Transverse colon (tissue), 4 donors: ENCODE measurements around the gene SEC16A. TPM values are rescaled to one million over a fixed set of nuclear protein-coding genes. Genes with fewer than 3 reads are reported as not detected.

ENCODE experiments used
- DNase-seq: peaks from one replicate; pipeline ENCODE4 v3.0.0-alpha.2; 2019
- H3K27ac ChIP-seq, 4 donors: fragments of 200-600 bp; sonication (generic); 2 replicates each; pipeline ENCODE4 v1.5.1; 2016 to 2018; ENCODE audit warnings: inconsistent platforms in 4 of 4
- H3K27me3 ChIP-seq: fragments of 200-600 bp; sonication (generic); 2 replicates; pipeline ENCODE4 v1.5.1; 2017; ENCODE audit warnings: inconsistent platforms
- H3K36me3 ChIP-seq, 4 donors: fragments of 200-600 bp; sonication (generic); 2 replicates each; pipeline ENCODE4 v1.5.1; 2017 to 2019; ENCODE audit warnings: inconsistent platforms in 4 of 4
- H3K4me1 ChIP-seq, 4 donors: fragments of 200-600 bp; sonication (generic); 2 replicates each; pipeline ENCODE4 v1.5.1; 2017 to 2020; ENCODE audit warnings: inconsistent platforms in 4 of 4
- H3K4me3 ChIP-seq, 4 donors: fragments of 200-600 bp; sonication (generic); 1 replicate in 1 of 4; 2 replicates in 3 of 4; pipeline versions ENCODE4 v1.5.1 to v1.6.1; 2017 to 2019; ENCODE audit warnings: inconsistent platforms in 4 of 4
- H3K9me3 ChIP-seq, 2 donors: fragments of 200-600 bp; sonication (generic); 2 replicates each; pipeline ENCODE4 v1.5.1; 2017 to 2019; ENCODE audit warnings: inconsistent platforms in 2 of 2
- CTCF ChIP-seq, 5 experiments: fragments of 200-600 bp in 3 of 5; fragments of 450-650 bp in 2 of 5; sonication (generic) in 3 of 5; IDR thresholded peaks; 1 replicate in 2 of 5; 2 replicates in 3 of 5; pipeline ENCODE4 v1.5.1; 2016 to 2017; ENCODE audit warnings: antibody characterized with exemption in 5 of 5, inconsistent platforms in 3 of 5, mild to moderate bottlenecking in 2 of 5, moderate library complexity in 1 of 5
- EP300 ChIP-seq: sonication (generic); formaldehyde crosslinking; IDR thresholded peaks from one replicate; pipeline ENCODE4 v1.6.1; 2017; ENCODE audit warnings: antibody characterized with exemption, low read depth
- POLR2A ChIP-seq: fragments of 450-650 bp; IDR thresholded peaks from one replicate; pipeline ENCODE4 v1.6.1; 2016; ENCODE audit warnings: antibody characterized with exemption, mild to moderate bottlenecking, moderate library complexity
- POLR2AphosphoS5 ChIP-seq, 3 donors: sonication (generic); formaldehyde crosslinking; IDR thresholded peaks; one replicate each; pipeline ENCODE4 v1.6.1; 2016; ENCODE audit warnings: antibody characterized with exemption in 3 of 3
- WGBS, 2 donors: methylation state at CpG; one replicate each; pipeline ENCODE4 v1.1.5; 2018; ENCODE audit warnings: low coverage in 1 of 2; 5-methylcytosine and 5-hydroxymethylcytosine counted together
- in situ Hi-C, 4 donors: fragments of 200-750 bp; cut with MboI; loops; one replicate each; pipeline versions ENCODE4 v1.15.0 to v1.15.1; 2017; ENCODE audit warnings: low sequenced_read_pairs in 3 of 4, low pct_ligation_motif_present in 1 of 4, low pct_unique_long_range_greater_than_20kb in 1 of 4
- intact Hi-C: fragments of 100-400 bp; cut with DNase I; formaldehyde crosslinking; loops from one replicate; pipeline ENCODE4 v1.15.1; 2023; ENCODE audit warnings: low total_unique reads
- total RNA-seq, 4 donors: library from RNA; depleted of rRNA; stranded (reverse); fragments of >200 nt; gene quantifications; one replicate each; pipeline ENCODE4 v1.1.0, GENCODE V29; 2016

SEC16A gene
- total RNA-seq, 4 donors from 2014 or later, result 54.1 to 75.9 (median 65.8) TPM

GRCh38 chr9:136486823-136487620 is 4.2 kb upstream of the SEC16A start:
- in situ Hi-C loops, result loop anchor here in 1 of 4 donors (10.0 kb wide), 1 partner anchor 148 kb away; no protein-coding TSS in a partner anchor
- Histone ChIP-seq H3K4me3 (no peak overlapping the region), H3K27ac (no peak overlapping the region), H3K4me1 (peaks cover 12 to 17% (median 14%) of the 10 kb centered on the region in 4 donors), H3K9me3 (no peaks in the 10 kb centered on the region), H3K27me3 (no peaks in the 10 kb centered on the region), H3K36me3 (no peaks in the 10 kb centered on the region)
- no peak for DNase-seq
- no peak for TF ChIP-seq EP300
- TF ChIP-seq CTCF (IDR thresholded peaks at IDR 0.05), result no peak
- TF ChIP-seq POLR2A, result no peak
- no peak for TF ChIP-seq POLR2AphosphoS5 (IDR thresholded peaks at IDR 0.05)
- intact Hi-C loops, result no loop called here
- 88% methylated on average over 18 of the region's 18 CpGs; no CpG with 5 or more reads in 1 of the 2 donors for WGBS, 2 donors

GRCh38 chr9:136486131-136486530 is 3.3 kb upstream of the SEC16A start:
- 93% methylated on average over 7 of the region's 7 CpGs; no CpG with 5 or more reads in 1 of the 2 donors for WGBS, 2 donors
- H3K27me3 ChIP-seq, result no peaks in the 10 kb centered on the region
- no peaks in the 10 kb centered on the region for H3K36me3 ChIP-seq
- no peak overlapping the region for H3K27ac ChIP-seq
- intact Hi-C loops, result no loop called here
- DNase-seq, result no peak
- in situ Hi-C loops, result loop anchor here in 1 of 4 donors (10.0 kb wide), 1 partner anchor 149 kb away; no protein-coding TSS in a partner anchor
- H3K4me1 ChIP-seq, result peaks cover 20 to 26% (median 22%) of the 10 kb centered on the region in 4 donors
- no peak for TF ChIP-seq POLR2A
- no peak for TF ChIP-seq POLR2AphosphoS5 (IDR thresholded peaks at IDR 0.05)
- TF ChIP-seq EP300, result no peak
- no peak for TF ChIP-seq CTCF (IDR thresholded peaks at IDR 0.05)
- no peaks in the 10 kb centered on the region for H3K9me3 ChIP-seq
- H3K4me3 ChIP-seq, result no peak overlapping the region

- in situ Hi-C loops, result loop anchor here in 1 of 4 donors (10.0 kb wide), 1 partner anchor 149 kb away; no protein-coding TSS in a partner anchor
- TF ChIP-seq CTCF (IDR thresholded peaks at IDR 0.05) (peak; percentile 87 to 95 (median 93)), POLR2AphosphoS5 (IDR thresholded peaks at IDR 0.05) (no peak), EP300 (no peak), POLR2A (no peak)
- no peaks in the 10 kb centered on the region for H3K9me3 ChIP-seq
- DNase-seq, result peak; percentile 88
- H3K36me3 ChIP-seq, result no peaks in the 10 kb centered on the region
- intact Hi-C loops, result no loop called here
- peaks cover 20 to 27% (median 23%) of the 10 kb centered on the region in 4 donors for H3K4me1 ChIP-seq
- H3K27ac ChIP-seq, result peak overlapping the region in 2 of 4 donors; percentile 98 to 100
- no peaks in the 10 kb centered on the region for H3K27me3 ChIP-seq
- 33 to 86% methylated on average over 1 to 21 of the region's 21 CpGs for WGBS, 2 donors
- no peak overlapping the region for H3K4me3 ChIP-seq
These were observed 2.5 kb upstream of the SEC16A start for GRCh38 chr9:136485049-136486045.
